ENCODE results near the gene TBX3.
"Not testable (repeated sequence)": the region's sequence is repeated elsewhere in the genome, so short reads cannot be mapped to it uniquely, and the experiment has no call there.

The TBX3 gene

DNA sequence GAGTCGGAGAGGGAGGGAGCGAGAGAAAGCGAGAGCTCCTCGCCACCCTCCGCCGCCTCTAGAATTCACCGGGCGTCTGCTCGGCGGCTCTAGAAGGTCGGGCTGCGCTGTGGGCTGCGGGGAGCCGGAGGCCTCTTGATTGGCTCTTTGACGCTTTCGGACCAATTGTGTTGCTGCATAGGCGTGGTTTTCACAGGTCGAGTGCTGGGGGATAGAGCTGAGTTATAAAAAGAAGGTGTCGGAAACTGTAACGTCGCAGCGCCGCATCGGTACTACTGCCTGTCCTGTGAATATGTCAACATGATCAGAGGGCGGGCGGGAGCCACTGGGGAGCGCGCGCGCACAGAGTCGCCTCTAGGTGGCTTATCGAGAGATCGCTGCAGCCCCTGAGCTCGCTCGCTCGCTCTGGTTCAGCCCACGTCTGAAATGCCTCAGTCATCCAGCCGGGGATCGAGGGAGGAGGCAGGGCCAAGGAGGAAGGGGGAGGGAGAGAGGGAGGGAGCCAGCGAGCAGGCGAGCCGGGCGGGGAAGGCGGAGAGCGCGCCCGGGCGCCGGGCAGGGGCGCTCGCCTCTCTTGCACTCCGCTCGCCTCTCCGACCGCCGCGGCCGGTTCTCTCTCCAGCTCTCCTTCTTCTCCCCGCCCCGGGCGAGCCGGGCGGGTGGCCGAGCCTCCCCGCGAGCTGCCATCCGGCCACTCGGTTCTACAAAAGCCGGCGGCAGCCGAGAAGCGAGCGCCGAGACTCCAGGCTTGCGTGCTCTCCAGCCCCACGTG is at the start of gene TBX3:
Gene TBX3, minus strand, starts transcription at position 78 of the 772 bp plus-strand sequence. CDS start 975 bp downstream, outside the sequence.
- in situ Hi-C loops (cut with MboI; ENCODE audit: low sequenced_read_pairs), result no loop called here
- H3K36me3 ChIP-seq (replicated peaks), result peaks cover 7% of the 10 kb centered on the region; the same call in 1 of the 2 replicates

GRCh38 chr12:114732426-114733030 is 48.6 kb upstream of the TBX3 start:
- H3K27me3 ChIP-seq (ENCODE audit: low read depth), result no peaks in the 10 kb centered on the region
- peaks cover 3% of the 10 kb centered on the region; the same call in 1 of the 2 replicates for H3K9me3 ChIP-seq
- no peak for DNase-seq (ENCODE audit: low spot score in 2 of 2)
- H3K4me1 ChIP-seq, result no peaks in the 10 kb centered on the region
- in situ Hi-C loops (cut with MboI; ENCODE audit: low sequenced_read_pairs), result no loop called here
- H3K36me3 ChIP-seq (replicated peaks), result no peaks in the 10 kb centered on the region
- H3K4me3 ChIP-seq, result no peak overlapping the region

More for the DNA sequence above, at the start of gene TBX3:
- H3K4me1 ChIP-seq, result peaks cover 10% of the 10 kb centered on the region
- H3K4me3 ChIP-seq, result peak within 1 kb of the TSS; percentile 56
- H3K27me3 ChIP-seq (ENCODE audit: low read depth), result no peaks in the 10 kb centered on the region
- H3K9me3 ChIP-seq, result peaks cover 3% of the 10 kb centered on the region
- DNase-seq (ENCODE audit: low spot score in 2 of 2), result peak; percentile 97 to 99

- in situ Hi-C loops (cut with MboI; ENCODE audit: low sequenced_read_pairs), result no loop called here
- Histone ChIP-seq H3K4me1 (no peaks in the 10 kb centered on the region), H3K4me3 (no peak overlapping the region), H3K36me3 (replicated peaks) (no peaks in the 10 kb centered on the region), H3K27me3 (ENCODE audit: low read depth) (no peaks in the 10 kb centered on the region), H3K9me3 (no peaks in the 10 kb centered on the region)
- DNase-seq (ENCODE audit: low spot score in 2 of 2), result no peak
These were observed 45.8 kb upstream of the TBX3 start for GRCh38 chr12:114729731-114730130.

- no peak overlapping the region for H3K4me3 ChIP-seq
- DNase-seq (ENCODE audit: low spot score in 2 of 2), result no peak
- no peaks in the 10 kb centered on the region for H3K4me1 ChIP-seq
- in situ Hi-C loops (cut with MboI; ENCODE audit: low sequenced_read_pairs), result no loop called here
- no peaks in the 10 kb centered on the region for H3K9me3 ChIP-seq
- no peaks in the 10 kb centered on the region for H3K36me3 ChIP-seq (replicated peaks)
- H3K27me3 ChIP-seq (ENCODE audit: low read depth), result no peaks in the 10 kb centered on the region
These were observed 42.2 kb upstream of the TBX3 start for GRCh38 chr12:114726092-114726710.

DNA sequence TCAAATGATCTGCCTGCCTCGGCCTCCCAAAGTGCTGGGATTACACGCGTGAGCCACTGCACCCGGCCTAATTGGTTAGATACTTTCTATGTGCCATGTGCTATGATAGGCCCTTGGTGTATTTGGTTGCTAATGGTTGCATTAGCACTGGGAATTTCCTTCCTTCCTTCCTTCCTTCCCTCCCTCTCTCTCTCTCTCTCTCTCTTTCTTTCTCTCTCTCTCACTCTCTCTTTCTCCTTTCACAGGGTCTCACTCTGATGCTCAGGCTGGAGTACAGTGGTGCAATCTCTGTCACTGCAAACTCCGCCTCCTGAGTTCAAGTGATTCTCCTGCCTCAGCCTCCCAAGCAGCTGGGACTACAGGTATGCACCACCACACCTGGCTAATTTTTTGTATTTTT is 38.2 kb upstream of the TBX3 start:
- in situ Hi-C loops (cut with MboI; ENCODE audit: low sequenced_read_pairs), result not testable (repeated sequence)

DNA sequence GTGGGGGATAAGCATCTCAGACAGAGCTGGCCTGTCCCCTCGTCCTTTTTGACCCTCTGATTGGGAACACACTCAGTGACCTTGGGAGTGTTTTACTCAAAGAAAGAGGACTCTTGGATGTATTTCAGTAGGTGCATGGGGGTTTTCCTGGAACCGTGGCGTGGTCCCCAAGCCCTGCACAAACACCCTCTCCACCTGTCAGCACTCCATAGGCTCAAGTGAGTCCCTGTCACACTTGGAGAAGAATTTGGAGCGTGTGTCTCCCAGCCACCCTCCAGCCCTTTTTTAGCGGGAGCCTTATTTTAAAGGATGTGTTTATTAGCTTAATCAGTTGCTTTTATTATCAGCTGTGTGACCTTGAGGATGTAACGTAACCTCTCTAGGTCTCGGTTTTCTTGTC is 37.3 kb upstream of the TBX3 start:
- DNase-seq (ENCODE audit: low spot score in 2 of 2), result no peak
- no peaks in the 10 kb centered on the region for H3K27me3 ChIP-seq (ENCODE audit: low read depth)
- H3K4me3 ChIP-seq, result no peak overlapping the region
- no peaks in the 10 kb centered on the region for H3K36me3 ChIP-seq (replicated peaks)
- in situ Hi-C loops (cut with MboI; ENCODE audit: low sequenced_read_pairs), result no loop called here
- H3K9me3 ChIP-seq, result no peaks in the 10 kb centered on the region
- H3K4me1 ChIP-seq, result no peaks in the 10 kb centered on the region

More for the DNA sequence above, 38.2 kb upstream of the TBX3 start:
- H3K9me3 ChIP-seq; H3K4me1 ChIP-seq; H3K4me3 ChIP-seq; H3K27me3 ChIP-seq (ENCODE audit: low read depth); DNase-seq (ENCODE audit: low spot score in 2 of 2); H3K36me3 ChIP-seq (replicated peaks): not testable (repeated sequence)

GRCh38 chr12:114713466-114714215 is 29.7 kb upstream of the TBX3 start:
- Histone ChIP-seq H3K4me1 (no peaks in the 10 kb centered on the region; the same call in 1 of the 2 replicates), H3K36me3 (replicated peaks) (no peaks in the 10 kb centered on the region), H3K9me3 (no peaks in the 10 kb centered on the region), H3K4me3 (no peak overlapping the region), H3K27me3 (ENCODE audit: low read depth) (no peaks in the 10 kb centered on the region)
- DNase-seq (ENCODE audit: low spot score in 2 of 2), result no peak
- in situ Hi-C loops (cut with MboI; ENCODE audit: low sequenced_read_pairs), result no loop called here

- in situ Hi-C loops (cut with MboI; ENCODE audit: low sequenced_read_pairs), result no loop called here
These were observed 27.7 kb upstream of the TBX3 start for GRCh38 chr12:114711689-114712152.

DNA sequence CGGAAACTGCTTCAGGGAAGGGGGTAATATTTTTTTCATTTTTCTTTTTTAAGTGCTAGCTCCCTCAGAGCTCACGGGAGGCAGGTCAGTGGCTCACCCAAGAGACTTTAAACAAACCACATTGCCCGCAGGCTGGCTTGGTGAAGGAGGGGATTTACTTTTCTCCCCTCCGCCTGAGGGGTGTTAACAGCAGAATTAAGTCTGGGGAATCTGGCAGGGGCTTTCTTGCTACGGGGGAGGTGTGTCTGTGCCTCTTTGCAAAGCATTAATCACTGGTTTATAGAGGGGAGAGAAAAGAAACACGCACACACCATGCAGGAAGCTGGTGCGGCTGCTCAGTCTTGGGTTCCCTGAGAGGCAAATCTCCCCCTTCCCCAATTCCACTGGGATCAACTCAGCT is 26.2 kb upstream of the TBX3 start:
- Histone ChIP-seq H3K4me3 (no peak overlapping the region), H3K27me3 (ENCODE audit: low read depth) (no peaks in the 10 kb centered on the region), H3K36me3 (replicated peaks) (no peaks in the 10 kb centered on the region), H3K4me1 (no peaks in the 10 kb centered on the region; the same call in 1 of the 2 replicates), H3K9me3 (no peaks in the 10 kb centered on the region)
- peak; percentile 7 to 36 for DNase-seq (ENCODE audit: low spot score in 2 of 2)
- in situ Hi-C loops (cut with MboI; ENCODE audit: low sequenced_read_pairs), result no loop called here

More at GRCh38 chr12:114711689-114712152, 27.7 kb upstream of the TBX3 start:
- no peaks in the 10 kb centered on the region for H3K9me3 ChIP-seq
- no peak for DNase-seq (ENCODE audit: low spot score in 2 of 2)
- no peaks in the 10 kb centered on the region for H3K36me3 ChIP-seq (replicated peaks)
- H3K4me1 ChIP-seq, result no peaks in the 10 kb centered on the region; the same call in 1 of the 2 replicates
- H3K27me3 ChIP-seq (ENCODE audit: low read depth), result no peaks in the 10 kb centered on the region
- H3K4me3 ChIP-seq, result no peak overlapping the region

DNA sequence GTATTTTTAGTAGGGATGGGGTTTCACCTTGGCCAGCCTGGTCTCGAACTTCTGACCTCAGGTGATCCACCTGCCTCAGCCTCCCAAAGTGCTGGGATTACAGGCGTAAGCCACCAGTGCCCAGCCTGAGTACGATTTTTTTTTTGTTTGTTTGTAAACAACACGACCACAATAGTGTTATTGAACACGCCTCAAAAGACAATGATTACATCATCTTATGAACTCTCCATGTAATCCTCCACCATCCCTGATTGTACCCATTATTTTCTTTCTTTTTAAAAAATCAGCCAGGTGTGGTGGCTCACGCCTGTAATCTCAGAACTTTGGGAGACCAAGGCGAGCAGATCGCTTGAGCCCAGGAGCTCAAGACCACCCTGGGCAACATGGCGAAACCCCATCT is 25.1 kb upstream of the TBX3 start:
- no peak overlapping the region for H3K4me3 ChIP-seq
- no peak for DNase-seq (ENCODE audit: low spot score in 2 of 2)
- no peaks in the 10 kb centered on the region for H3K9me3 ChIP-seq
- H3K27me3 ChIP-seq (ENCODE audit: low read depth), result no peaks in the 10 kb centered on the region
- H3K36me3 ChIP-seq (replicated peaks), result no peaks in the 10 kb centered on the region
- no peaks in the 10 kb centered on the region; the same call in 1 of the 2 replicates for H3K4me1 ChIP-seq
- in situ Hi-C loops (cut with MboI; ENCODE audit: low sequenced_read_pairs), result no loop called here

DNA sequence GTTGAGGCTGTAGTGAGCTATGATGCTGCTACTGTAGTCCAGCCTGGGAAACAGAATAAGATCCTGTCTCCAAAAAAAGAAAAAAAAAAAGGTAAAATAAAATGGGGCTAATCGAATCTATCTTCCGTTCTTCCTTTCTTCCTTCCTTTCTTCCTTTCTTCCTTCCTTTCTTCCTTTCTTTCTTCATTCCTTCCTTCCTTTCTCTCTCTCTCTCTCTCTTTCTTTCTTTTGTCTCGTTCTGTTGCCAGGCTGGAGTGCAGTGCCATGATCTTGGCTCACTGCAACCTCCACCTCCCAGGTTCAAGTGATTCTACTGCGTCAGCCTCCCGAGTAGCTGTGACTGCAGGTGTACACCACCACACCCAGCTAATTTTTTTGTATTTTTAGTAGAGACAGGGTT is 24.6 kb upstream of the TBX3 start:
- H3K36me3 ChIP-seq (replicated peaks); DNase-seq (ENCODE audit: low spot score in 2 of 2); H3K27me3 ChIP-seq (ENCODE audit: low read depth); in situ Hi-C loops (cut with MboI; ENCODE audit: low sequenced_read_pairs); H3K4me3 ChIP-seq; H3K4me1 ChIP-seq; H3K9me3 ChIP-seq: not testable (repeated sequence)

DNA sequence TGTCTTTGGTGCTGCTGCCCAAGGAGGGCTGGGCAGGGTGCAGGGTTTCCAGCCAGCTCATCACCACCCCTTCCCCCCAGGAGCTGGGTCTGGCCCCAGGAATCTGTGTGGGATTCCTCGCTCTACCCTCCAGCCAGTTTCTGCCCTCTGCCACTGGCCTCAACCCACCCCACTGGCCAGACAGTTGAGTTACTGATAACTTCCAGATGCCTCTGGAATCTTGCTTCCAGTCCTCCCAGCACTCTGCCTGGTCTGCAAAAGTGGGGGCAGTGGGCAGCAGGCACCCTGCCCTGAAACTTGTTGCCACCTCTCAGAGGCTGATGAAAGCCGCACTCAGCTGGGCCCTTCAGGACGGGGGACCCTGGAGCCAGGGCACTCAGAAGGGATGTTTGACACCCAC is 20.1 kb upstream of the TBX3 start:
- no peaks in the 10 kb centered on the region for H3K36me3 ChIP-seq (replicated peaks)
- H3K4me1 ChIP-seq, result no peaks in the 10 kb centered on the region
- in situ Hi-C loops (cut with MboI; ENCODE audit: low sequenced_read_pairs), result no loop called here
- H3K4me3 ChIP-seq, result no peak overlapping the region
- no peak for DNase-seq (ENCODE audit: low spot score in 2 of 2)
- H3K27me3 ChIP-seq (ENCODE audit: low read depth), result peaks cover 15% of the 10 kb centered on the region
- H3K9me3 ChIP-seq, result no peaks in the 10 kb centered on the region

DNA sequence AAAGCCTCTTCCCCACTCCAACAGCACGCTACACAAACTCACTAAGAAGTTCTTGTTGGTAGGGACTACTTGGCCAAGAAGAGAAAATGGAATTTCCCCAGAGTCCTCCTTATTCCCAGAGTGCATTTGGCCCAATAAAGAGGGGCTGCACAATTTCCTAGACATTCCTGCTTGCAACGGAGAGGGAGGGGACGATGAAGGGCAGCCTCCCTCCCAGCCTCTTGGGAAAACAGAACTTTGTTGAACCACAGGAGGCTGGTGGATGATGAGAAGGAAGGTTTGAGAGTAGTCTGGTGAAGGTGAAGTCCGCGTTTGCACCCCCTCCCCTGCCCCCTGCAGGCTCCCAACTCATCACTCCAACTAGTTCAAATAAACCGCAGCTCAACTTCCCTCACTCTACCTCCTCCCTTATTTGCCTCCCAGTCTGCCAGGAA is 19.1 kb upstream of the TBX3 start:
- H3K4me1 ChIP-seq, result no peaks in the 10 kb centered on the region; the same call in 1 of the 2 replicates
- no peaks in the 10 kb centered on the region for H3K9me3 ChIP-seq
- in situ Hi-C loops (cut with MboI; ENCODE audit: low sequenced_read_pairs), result no loop called here
- peaks cover 22% of the 10 kb centered on the region for H3K27me3 ChIP-seq (ENCODE audit: low read depth)
- no peak overlapping the region for H3K4me3 ChIP-seq
- DNase-seq (ENCODE audit: low spot score in 2 of 2), result no peak
- no peaks in the 10 kb centered on the region for H3K36me3 ChIP-seq (replicated peaks)
